Measurements from ENCODE around the gene TUT1.

TUT1 gene

DNA sequence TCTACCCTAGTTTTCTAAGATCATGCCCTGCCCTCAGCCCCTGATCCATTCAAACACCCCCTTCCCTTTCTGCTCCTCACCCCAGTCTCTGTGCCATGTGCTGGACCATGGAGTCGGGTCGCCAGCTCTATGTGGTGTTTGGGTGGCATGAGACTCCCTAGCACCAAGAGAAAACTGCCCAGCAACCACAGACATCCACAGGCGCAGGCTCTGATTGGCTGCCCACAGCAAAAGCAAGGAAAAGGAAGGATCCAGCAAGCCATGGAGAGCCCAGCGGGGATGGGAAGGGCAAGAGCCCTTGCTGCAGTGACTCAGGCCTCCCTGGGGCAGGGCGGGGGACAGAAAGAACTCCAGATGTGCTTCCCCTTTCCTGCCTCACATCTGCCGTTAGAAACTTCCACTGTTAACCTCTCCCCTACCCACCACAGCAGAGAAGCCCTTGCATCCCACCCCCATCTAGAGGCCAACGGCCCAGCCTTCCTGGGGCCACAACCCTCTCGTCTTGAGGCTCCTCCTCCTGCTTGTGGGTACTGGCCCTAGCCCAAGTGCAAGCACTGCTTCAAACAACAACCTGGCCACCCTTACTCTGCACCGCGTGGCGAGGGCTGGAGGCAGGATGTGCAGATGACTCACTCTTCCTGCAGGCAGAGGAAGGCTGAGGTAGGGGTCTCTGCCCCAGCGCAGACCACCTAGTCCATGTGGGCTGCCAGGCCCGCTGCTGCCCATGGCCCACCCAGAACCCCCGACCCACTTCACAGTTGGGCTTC, 35.0 kb downstream of the TUT1 start:
- TF ChIP-seq GATA2 (IDR thresholded peaks at IDR 0.05; ENCODE audit: low read depth, low read length) = no peak
- TF ChIP-seq GATA3 (IDR thresholded peaks at IDR 0.05; ENCODE audit: low read depth, low read length) = no peak

GRCh38 chr11:62555464-62556107, 35.7 kb downstream of the TUT1 start:
- TF ChIP-seq GATA2 (IDR thresholded peaks at IDR 0.05; ENCODE audit: low read depth, low read length) = peak; percentile 57
- no peak for TF ChIP-seq GATA3 (IDR thresholded peaks at IDR 0.05; ENCODE audit: low read depth, low read length)

GRCh38 chr11:62554387-62555167, 36.7 kb downstream of the TUT1 start:
- TF ChIP-seq GATA2 (IDR thresholded peaks at IDR 0.05; ENCODE audit: low read depth, low read length) = no peak
- TF ChIP-seq GATA3 (IDR thresholded peaks at IDR 0.05; ENCODE audit: low read depth, low read length) = no peak

GRCh38 chr11:62553839-62554361, 37.4 kb downstream of the TUT1 start:
- no peak for TF ChIP-seq GATA2 (IDR thresholded peaks at IDR 0.05; ENCODE audit: low read depth, low read length)
- TF ChIP-seq GATA3 (IDR thresholded peaks at IDR 0.05; ENCODE audit: low read depth, low read length) = no peak

- TF ChIP-seq GATA2 (IDR thresholded peaks at IDR 0.05; ENCODE audit: low read depth, low read length) (no peak), GATA3 (IDR thresholded peaks at IDR 0.05; ENCODE audit: low read depth, low read length) (no peak)
Observed at GRCh38 chr11:62553080-62553838, 38.1 kb downstream of the TUT1 start.

DNA sequence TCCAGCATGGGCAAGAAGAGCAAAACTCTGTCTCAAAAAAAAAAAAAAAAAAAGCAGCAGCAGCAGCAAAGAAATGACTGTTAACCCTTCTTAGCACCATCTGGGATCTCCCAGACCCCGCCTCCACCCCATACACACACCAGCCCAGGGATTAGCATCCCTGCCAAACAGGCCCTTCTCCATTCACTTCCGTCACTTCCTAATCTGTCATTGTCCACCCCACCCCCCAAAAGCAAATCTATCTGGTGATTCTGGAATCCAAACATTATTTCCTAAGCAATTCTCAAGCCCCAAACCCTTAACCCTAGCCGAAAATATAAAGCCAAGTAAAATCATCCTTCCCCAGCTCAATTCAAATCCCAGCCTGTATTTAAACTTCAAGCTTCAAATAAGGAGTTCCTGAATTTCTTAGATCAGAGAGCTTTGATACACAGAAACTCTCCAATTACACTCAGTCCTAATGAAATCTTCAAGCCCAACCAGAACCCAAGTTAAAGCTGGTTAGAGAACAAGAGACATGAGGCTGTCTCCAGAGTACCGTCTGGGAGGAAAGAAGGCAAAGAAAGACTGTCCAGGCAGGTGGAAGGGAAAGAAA, 38.7 kb downstream of the TUT1 start:
- TF ChIP-seq GATA3 (IDR thresholded peaks at IDR 0.05; ENCODE audit: low read depth, low read length) = no peak
- TF ChIP-seq GATA2 (IDR thresholded peaks at IDR 0.05; ENCODE audit: low read depth, low read length) = no peak

DNA sequence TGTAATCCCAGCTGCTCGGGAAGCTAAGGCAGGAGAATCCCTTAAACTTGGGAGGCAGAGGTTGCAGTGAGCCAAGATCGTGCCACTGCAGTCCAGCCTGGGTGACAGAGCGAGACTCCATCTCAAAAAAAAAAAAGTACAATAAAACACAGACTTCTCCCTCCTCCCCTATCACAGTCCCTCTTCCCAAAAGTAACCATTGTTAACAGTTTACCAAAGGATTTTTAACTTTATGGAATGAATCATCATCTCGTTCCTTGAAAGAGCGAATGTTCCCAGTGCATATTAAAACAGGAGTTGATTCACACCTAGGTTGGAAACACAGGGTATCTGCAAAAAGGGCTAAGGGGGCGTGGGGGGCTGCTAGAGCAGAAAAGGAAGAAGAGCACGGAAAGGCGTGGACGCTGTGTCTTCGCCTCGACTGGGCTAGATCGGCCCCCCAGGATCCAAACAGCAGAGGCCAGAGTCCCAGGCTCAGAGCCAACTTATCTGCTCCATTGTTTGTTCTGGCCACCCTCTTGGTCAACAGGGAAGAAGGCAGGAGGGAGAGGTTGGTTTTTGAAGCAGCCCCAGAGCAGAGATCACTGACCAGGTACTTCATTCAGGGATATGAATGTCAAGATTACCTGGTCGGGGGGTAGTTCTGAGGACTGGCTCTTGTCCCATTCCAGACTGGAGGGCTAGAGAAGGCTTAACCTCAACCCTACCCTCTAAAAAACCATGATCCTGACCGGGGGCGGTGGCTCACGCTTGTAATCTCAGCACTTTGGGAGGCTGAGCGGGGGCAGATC, 42.6 kb downstream of the TUT1 start:
- no peak for TF ChIP-seq GATA3 (IDR thresholded peaks at IDR 0.05; ENCODE audit: low read depth, low read length)
- no peak for TF ChIP-seq GATA2 (IDR thresholded peaks at IDR 0.05; ENCODE audit: low read depth, low read length)

DNA sequence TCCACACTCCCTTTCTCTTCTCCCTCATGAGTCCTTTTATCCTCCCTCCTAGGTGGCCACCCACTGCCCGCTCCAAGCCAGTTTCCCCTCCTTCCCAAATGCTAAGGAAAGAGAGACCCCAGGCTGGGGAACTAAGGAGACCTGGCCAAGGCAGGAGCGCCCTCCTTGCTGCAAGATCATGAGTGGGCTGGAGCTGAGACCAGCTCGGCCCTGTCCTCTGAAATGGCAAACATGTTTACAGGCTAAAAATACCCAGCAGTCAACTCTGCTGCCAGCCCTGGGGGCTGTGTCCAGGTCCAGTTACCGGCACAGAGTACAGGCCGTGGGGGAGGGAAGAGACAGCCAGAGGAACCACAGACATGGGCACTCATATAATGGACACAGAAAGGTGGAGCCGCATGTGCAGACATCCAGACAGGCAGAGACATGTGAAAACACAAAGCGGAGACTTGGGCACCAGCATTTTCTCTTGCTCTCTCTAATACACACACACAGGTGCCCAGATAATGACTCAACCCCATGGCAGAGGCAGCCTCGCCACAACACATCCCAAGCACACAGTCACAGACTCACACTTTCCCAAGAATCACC, 43.5 kb downstream of the TUT1 start:
- TF ChIP-seq GATA3 (IDR thresholded peaks at IDR 0.05; ENCODE audit: low read depth, low read length) = no peak
- no peak for TF ChIP-seq GATA2 (IDR thresholded peaks at IDR 0.05; ENCODE audit: low read depth, low read length)

GRCh38 chr11:62546929-62547625, 44.2 kb downstream of the TUT1 start:
- no peak for TF ChIP-seq GATA2 (IDR thresholded peaks at IDR 0.05; ENCODE audit: low read depth, low read length)
- TF ChIP-seq GATA3 (IDR thresholded peaks at IDR 0.05; ENCODE audit: low read depth, low read length) = no peak

GRCh38 chr11:62546244-62546928, 44.9 kb downstream of the TUT1 start, which contains the start of gene AHNAK:
AHNAK (minus strand) TSS chr11:62546806; CDS start chr11:62536098, 10,708 bp downstream.
- TF ChIP-seq GATA2 (IDR thresholded peaks at IDR 0.05; ENCODE audit: low read depth, low read length) (no peak), GATA3 (IDR thresholded peaks at IDR 0.05; ENCODE audit: low read depth, low read length) (no peak)

All from SH-SY5Y (cell line).